M059J (cell line): ENCODE results near the gene GMIP. TPM values are rescaled to one million over a fixed set of nuclear protein-coding genes. Genes with fewer than 3 reads are reported as not detected.
"Not testable (repeated sequence)": the region's sequence is repeated elsewhere in the genome, so short reads cannot be mapped to it uniquely, and the experiment has no call there.

ENCODE experiments used
- DNase-seq: peaks from one replicate; pipeline ENCODE4 v3.0.0-alpha.2; 2012; ENCODE audit warnings: low read depth
- total RNA-seq: library from RNA; depleted of rRNA; stranded (reverse); fragments of >200 nt; shearing (Covaris generic); gene quantifications from 2 replicates; pipeline ENCODE4 v1.2.3, GENCODE V29; 2014; rRNA removed

Gene GMIP
- total RNA-seq, result 9.5 and 12.4 TPM in 2 replicates

- peak; percentile 69 for DNase-seq
These were observed at the start of gene GMIP for GRCh38 chr19:19643158-19644053. Gene GMIP, minus strand, starts transcription at chr19:19643657. Its CDS starts 128 bp downstream, at chr19:19643529.

GRCh38 chr19:19691683-19692082 lies 48.2 kb upstream of the GMIP start:
- DNase-seq, result no peak

GRCh38 chr19:19689023-19689422 lies 45.6 kb upstream of the GMIP start:
- not testable (repeated sequence) for DNase-seq

- peak; percentile 19 for DNase-seq
These were observed 43.6 kb upstream of the GMIP start for GRCh38 chr19:19687090-19687489.

- no peak for DNase-seq
These were observed 43.1 kb upstream of the GMIP start for GRCh38 chr19:19686580-19686979.

- DNase-seq, result not testable (repeated sequence)
These were observed 42.7 kb upstream of the GMIP start for GRCh38 chr19:19686119-19686518.

- DNase-seq, result no peak
These were observed 36.0 kb upstream of the GMIP start for GRCh38 chr19:19679176-19680073.

- no peak for DNase-seq
These were observed 34.1 kb upstream of the GMIP start for GRCh38 chr19:19677579-19677978.

- no peak for DNase-seq
These were observed 30.9 kb upstream of the GMIP start for GRCh38 chr19:19674315-19674714.

GRCh38 chr19:19672816-19673215 lies 29.4 kb upstream of the GMIP start:
- DNase-seq, result no peak

- no peak for DNase-seq
These were observed 26.7 kb upstream of the GMIP start for GRCh38 chr19:19670070-19670551.

- DNase-seq, result peak; percentile 95
These were observed 25.0 kb upstream of the GMIP start, which contains the start of gene ZNF101 for GRCh38 chr19:19668230-19669012. Gene ZNF101, plus strand, starts transcription at chr19:19668839. Its CDS starts 125 bp downstream, at chr19:19668964.

- not testable (repeated sequence) for DNase-seq
These were observed 22.0 kb upstream of the GMIP start for GRCh38 chr19:19665420-19665948.

- peak; percentile 97 for DNase-seq
These were observed 20.0 kb upstream of the GMIP start, which contains the start of gene ATP13A1 for GRCh38 chr19:19663256-19664120. Gene ATP13A1, minus strand, starts transcription at chr19:19663676. Its CDS starts 10 bp downstream, at chr19:19663666.

- no peak for DNase-seq
These were observed 19.4 kb upstream of the GMIP start for GRCh38 chr19:19662871-19663255.

GRCh38 chr19:19662344-19662743 lies 18.9 kb upstream of the GMIP start:
- DNase-seq, result no peak

GRCh38 chr19:19661675-19662251 lies 18.3 kb upstream of the GMIP start:
- no peak for DNase-seq

- DNase-seq, result no peak
These were observed 17.8 kb upstream of the GMIP start for GRCh38 chr19:19661141-19661674.

GRCh38 chr19:19659646-19660245 lies 16.3 kb upstream of the GMIP start:
- DNase-seq, result no peak
